SK-N-SH (cell line): Measurements from ENCODE around the gene RESF1.

Experiments used
- GABPA ChIP-seq: IDR thresholded peaks from 2 replicates; pipeline ENCODE4 v1.4.0; 2012; ENCODE audit warnings: low read depth, mild to moderate bottlenecking
- USF1 ChIP-seq: IDR thresholded peaks from 2 replicates; pipeline ENCODE4 v1.4.0; 2012; ENCODE audit warnings: low read depth, borderline replicate concordance

- TF ChIP-seq GABPA (no peak), USF1 (no peak)
Measured at GRCh38 chr12:31915446-31915845, 43.8 kb upstream of the RESF1 start.
